Subcutaneous adipose tissue (tissue), 4 donors: Measurements from ENCODE around the gene PHYH. TPM values are rescaled to one million over a fixed set of nuclear protein-coding genes. Genes with fewer than 3 reads are reported as not detected.

Experiments
- CTCF ChIP-seq: fragments of 450-650 bp; IDR thresholded peaks from one replicate; pipeline ENCODE4 v1.5.1; 2016; ENCODE audit warnings: low read depth, mild to moderate bottlenecking, control low read depth, antibody characterized with exemption, moderate library complexity
- total RNA-seq, 4 donors: library from RNA; depleted of rRNA; stranded (reverse); fragments of >200 nt; gene quantifications; one replicate each; pipeline ENCODE4 v1.1.0, GENCODE V29; 2016

The PHYH gene
- total RNA-seq, 4 donors from 2014 or later, result 47.4 to 93.8 (median 57.4) TPM

GRCh38 chr10:13247246-13247645 lies 52.6 kb downstream of the PHYH start:
- TF ChIP-seq CTCF, result no peak

GRCh38 chr10:13241613-13242012 lies 58.3 kb downstream of the PHYH start:
- no peak for TF ChIP-seq CTCF

GRCh38 chr10:13239923-13240322 lies 59.9 kb downstream of the PHYH start:
- no peak for TF ChIP-seq CTCF

- no peak for TF ChIP-seq CTCF
These were observed 61.4 kb downstream of the PHYH start for GRCh38 chr10:13238271-13239077.

- TF ChIP-seq CTCF, result no peak
These were observed 63.2 kb downstream of the PHYH start for GRCh38 chr10:13236638-13237037.

- no peak for TF ChIP-seq CTCF
These were observed 65.7 kb downstream of the PHYH start, which contains the start of gene UCMA for GRCh38 chr10:13234172-13234571. UCMA (minus strand) TSS chr10:13234374; CDS start chr10:13234258, 116 bp downstream.

GRCh38 chr10:13233358-13233757 lies 66.5 kb downstream of the PHYH start:
- no peak for TF ChIP-seq CTCF
